GM18502 (cell line): Measurements from ENCODE around the gene DNAH10.

Experiments
- ATAC-seq: cut with Tn5 transposase; IDR thresholded peaks from one replicate; pipeline ENCODE4 v1.9.1; 2021; ENCODE audit warnings: mild to moderate bottlenecking; ENCODE audit not compliant: unreplicated experiment, poor library complexity

DNAH10 gene

GRCh38 chr12:123867141-123867540 is 105.0 kb downstream of the DNAH10 start:
- ATAC-seq, result no peak

GRCh38 chr12:123868791-123869190 is 106.7 kb downstream of the DNAH10 start:
- ATAC-seq, result no peak

GRCh38 chr12:123873793-123874192 is 111.7 kb downstream of the DNAH10 start:
- ATAC-seq, result no peak

- no peak for ATAC-seq
Observed at GRCh38 chr12:123877968-123878367, 115.9 kb downstream of the DNAH10 start.

GRCh38 chr12:123879101-123879500 is 117.0 kb downstream of the DNAH10 start:
- no peak for ATAC-seq

- ATAC-seq, result no peak
Observed at GRCh38 chr12:123879691-123880090, 117.6 kb downstream of the DNAH10 start.

GRCh38 chr12:123882161-123882705 is 120.1 kb downstream of the DNAH10 start:
- no peak for ATAC-seq

GRCh38 chr12:123886258-123886657 is 124.2 kb downstream of the DNAH10 start:
- ATAC-seq, result no peak

- ATAC-seq, result no peak
Observed at GRCh38 chr12:123886931-123887582, 125.0 kb downstream of the DNAH10 start.

GRCh38 chr12:123888989-123889388 is 126.9 kb downstream of the DNAH10 start:
- ATAC-seq, result no peak

GRCh38 chr12:123889848-123890535 is 127.9 kb downstream of the DNAH10 start:
- ATAC-seq, result no peak

- ATAC-seq, result no peak
Observed at GRCh38 chr12:123890536-123890902, 128.4 kb downstream of the DNAH10 start.

- no peak for ATAC-seq
Observed at GRCh38 chr12:123891011-123891410, 128.9 kb downstream of the DNAH10 start.

GRCh38 chr12:123891516-123892179 is 129.5 kb downstream of the DNAH10 start:
- no peak for ATAC-seq

- no peak for ATAC-seq
Observed at GRCh38 chr12:123892180-123892559, 130.1 kb downstream of the DNAH10 start.

- no peak for ATAC-seq
Observed at GRCh38 chr12:123892853-123893252, 130.8 kb downstream of the DNAH10 start.

GRCh38 chr12:123893276-123893675 is 131.2 kb downstream of the DNAH10 start:
- no peak for ATAC-seq

GRCh38 chr12:123894823-123895345 is 132.8 kb downstream of the DNAH10 start:
- ATAC-seq, result no peak

GRCh38 chr12:123895451-123895850 is 133.3 kb downstream of the DNAH10 start:
- no peak for ATAC-seq

GRCh38 chr12:123896767-123897166 is 134.7 kb downstream of the DNAH10 start:
- ATAC-seq, result no peak

GRCh38 chr12:123897221-123897620 is 135.1 kb downstream of the DNAH10 start:
- no peak for ATAC-seq
